ENCODE data around the gene GARIN6. TPM values are rescaled to one million over a fixed set of nuclear protein-coding genes. Genes with fewer than 3 reads are reported as not detected.
"Not testable (repeated sequence)": the region's sequence is repeated elsewhere in the genome, so short reads cannot be mapped to it uniquely, and the experiment has no call there.

Gene GARIN6
- total and polyA plus RNA-seq, 9 donors: not detected

- intact Hi-C loops (cut with DNase I): no loop called here
- no peak overlapping the region for H3K27ac ChIP-seq
- H3K9me3 ChIP-seq: peaks cover 0 to 3% of the 10 kb centered on the region in 2 donors
- H3K27me3 ChIP-seq: no peaks in the 10 kb centered on the region
- DNase-seq: no peak
- no peak overlapping the region for H3K4me3 ChIP-seq
- TF ChIP-seq EP300 (IDR thresholded peaks at IDR 0.05) (no peak), POLR2A (IDR thresholded peaks at IDR 0.05) (no peak), CTCF (IDR thresholded peaks at IDR 0.05) (no peak)
- H3K4me1 ChIP-seq (ENCODE audit: insufficient read depth): no peaks in the 10 kb centered on the region
- H3K36me3 ChIP-seq: no peaks in the 10 kb centered on the region
Observed at GRCh38 chr12:99620159-99620479, 27.4 kb upstream of the GARIN6 start.

- H3K27ac ChIP-seq; H3K4me1 ChIP-seq (ENCODE audit: insufficient read depth); H3K27me3 ChIP-seq; DNase-seq; H3K9me3 ChIP-seq; intact Hi-C loops (cut with DNase I); H3K4me3 ChIP-seq; H3K36me3 ChIP-seq: not testable (repeated sequence)
- 89 to 95% (median 90%) methylated on average over 2 of the region's 2 CpGs for WGBS, 3 donors
Observed at GRCh38 chr12:99624591-99624990, 23.0 kb upstream of the GARIN6 start.

- no peak for DNase-seq
Observed at GRCh38 chr12:99627459-99627858, 20.1 kb upstream of the GARIN6 start.

DNA sequence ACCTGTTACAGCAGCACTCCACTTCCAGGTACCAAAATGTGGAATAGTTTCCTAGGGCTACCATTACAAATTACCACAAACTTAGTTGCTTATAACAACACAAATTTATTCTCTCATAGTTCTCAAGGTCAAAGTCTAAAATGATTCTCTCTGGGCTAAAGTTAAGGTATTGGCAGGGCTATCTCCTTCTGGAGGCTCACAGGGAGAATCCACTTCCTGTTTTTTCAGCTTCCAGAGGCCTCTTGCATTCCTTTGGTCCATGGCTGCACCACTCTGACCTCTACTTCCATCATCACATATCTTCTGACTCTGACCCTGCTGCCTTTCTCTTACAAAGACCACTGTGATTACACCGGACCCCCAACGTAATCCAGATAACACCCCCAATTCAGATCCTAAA, 2.9 kb upstream of the GARIN6 start:
- 62 to 71% (median 64%) methylated on average over 2 of the region's 2 CpGs for WGBS, 3 donors
- no peaks in the 10 kb centered on the region for H3K36me3 ChIP-seq
- H3K27ac ChIP-seq: no peak overlapping the region
- DNase-seq: no peak
- no peaks in the 10 kb centered on the region for H3K27me3 ChIP-seq
- intact Hi-C loops (cut with DNase I): no loop called here
- no peaks in the 10 kb centered on the region for H3K9me3 ChIP-seq
- TF ChIP-seq CTCF (IDR thresholded peaks at IDR 0.05) (no peak), EP300 (IDR thresholded peaks at IDR 0.05) (no peak), POLR2A (IDR thresholded peaks at IDR 0.05) (no peak)
- no peaks in the 10 kb centered on the region for H3K4me1 ChIP-seq (ENCODE audit: insufficient read depth)
- H3K4me3 ChIP-seq: no peak overlapping the region

More at GRCh38 chr12:99627459-99627858, 20.1 kb upstream of the GARIN6 start:
- Histone ChIP-seq H3K27ac (no peak overlapping the region), H3K36me3 (no peaks in the 10 kb centered on the region), H3K4me1 (ENCODE audit: insufficient read depth) (no peaks in the 10 kb centered on the region), H3K9me3 (no peaks in the 10 kb centered on the region), H3K27me3 (no peaks in the 10 kb centered on the region), H3K4me3 (no peak overlapping the region)
- intact Hi-C loops (cut with DNase I): no loop called here
- WGBS, 3 donors: 21 to 46% (median 26%) methylated on average over 2 of the region's 2 CpGs
- TF ChIP-seq CTCF (IDR thresholded peaks at IDR 0.05) (no peak), EP300 (IDR thresholded peaks at IDR 0.05) (no peak), POLR2A (IDR thresholded peaks at IDR 0.05) (no peak)

- no peak for DNase-seq
- no peaks in the 10 kb centered on the region for H3K4me1 ChIP-seq (ENCODE audit: insufficient read depth)
- H3K9me3 ChIP-seq: no peaks in the 10 kb centered on the region
- WGBS, 3 donors: 91 to 95% (median 91%) methylated on average over 14 of the region's 14 CpGs
- intact Hi-C loops (cut with DNase I): no loop called here
- H3K27me3 ChIP-seq: no peaks in the 10 kb centered on the region
- H3K36me3 ChIP-seq: no peaks in the 10 kb centered on the region
- no peak for TF ChIP-seq CTCF (IDR thresholded peaks at IDR 0.05)
- TF ChIP-seq EP300 (IDR thresholded peaks at IDR 0.05): no peak
- TF ChIP-seq POLR2A (IDR thresholded peaks at IDR 0.05): no peak
- no peak overlapping the region for H3K4me3 ChIP-seq
- H3K27ac ChIP-seq: no peak overlapping the region
Observed at GRCh38 chr12:99648183-99648582, 630 bp downstream of the GARIN6 start.
